ENCODE data around the gene PLA2G15. TPM values are rescaled to one million over a fixed set of nuclear protein-coding genes. Genes with fewer than 3 reads are reported as not detected.

PLA2G15 gene
- total RNA-seq, 1 experiment from 2014 or later, result 4.6 TPM

- intact Hi-C loops (cut with micrococcal nuclease), result loop anchor here (1.0 to 2.0 kb wide), 5 partner anchors 135 to 236 kb away; no protein-coding TSS in a partner anchor
- peak; percentile 72 for DNase-seq (ENCODE audit: unreplicated experiment)
- CTCF ChIA-PET, result interaction anchor here (0.5 to 1.9 kb wide), 16 partner anchors 9 to 326 kb away, joined by 3 to 7 read pairs (median 3); no protein-coding TSS in a partner anchor
- H3K27me3 Mint-ChIP-seq (ENCODE audit: insufficient read depth, unreplicated experiment), result no peaks in the 10 kb centered on the region
- TSS peak; percentile 1 for BruUV-seq (replicated peaks)
- no peak overlapping the region for H3K4me3 Mint-ChIP-seq (ENCODE audit: unreplicated experiment)
- no peak overlapping the region for H3K27ac Mint-ChIP-seq (ENCODE audit: low read depth, unreplicated experiment)
- H3K4me1 Mint-ChIP-seq (ENCODE audit: insufficient read depth, unreplicated experiment), result peaks cover 13% of the 10 kb centered on the region
- TF ChIP-seq CTCF (IDR thresholded peaks at IDR 0.05; ENCODE audit: unreplicated experiment), result peak; percentile 87
- H3K9me3 Mint-ChIP-seq (ENCODE audit: unreplicated experiment), result no peaks in the 10 kb centered on the region
- POLR2A ChIA-PET, result interaction anchor here (1.2 kb wide), 1 partner anchor 138 kb away, joined by 3 read pairs; no protein-coding TSS in a partner anchor
- peaks cover 52% of the 10 kb centered on the region for H3K36me3 Mint-ChIP-seq (ENCODE audit: insufficient read depth, unreplicated experiment)
Measured at GRCh38 chr16:68229431-68230175, 15.6 kb upstream of the PLA2G15 start.

GRCh38 chr16:68230176-68230571, 15.0 kb upstream of the PLA2G15 start:
- H3K27me3 Mint-ChIP-seq (ENCODE audit: insufficient read depth, unreplicated experiment), result no peaks in the 10 kb centered on the region
- POLR2A ChIA-PET, result interaction anchor here (1.2 kb wide), 1 partner anchor 139 kb away, joined by 3 read pairs; no protein-coding TSS in a partner anchor
- H3K27ac Mint-ChIP-seq (ENCODE audit: low read depth, unreplicated experiment), result no peak overlapping the region
- intact Hi-C loops (cut with micrococcal nuclease), result no loop called here
- TF ChIP-seq CTCF (IDR thresholded peaks at IDR 0.05; ENCODE audit: unreplicated experiment), result no peak
- no peaks in the 10 kb centered on the region for H3K9me3 Mint-ChIP-seq (ENCODE audit: unreplicated experiment)
- H3K36me3 Mint-ChIP-seq (ENCODE audit: insufficient read depth, unreplicated experiment), result peaks cover 52% of the 10 kb centered on the region
- CTCF ChIA-PET, result interaction anchor here (0.5 to 1.9 kb wide), 16 partner anchors 11 to 326 kb away, joined by 3 to 8 read pairs (median 3); no protein-coding TSS in a partner anchor
- peaks cover 16% of the 10 kb centered on the region for H3K4me1 Mint-ChIP-seq (ENCODE audit: insufficient read depth, unreplicated experiment)
- no peak overlapping the region for H3K4me3 Mint-ChIP-seq (ENCODE audit: unreplicated experiment)
- no TSS peak for BruUV-seq (replicated peaks)
- DNase-seq (ENCODE audit: unreplicated experiment), result no peak

- no peak for DNase-seq (ENCODE audit: unreplicated experiment)
- no peak for TF ChIP-seq CTCF (IDR thresholded peaks at IDR 0.05; ENCODE audit: unreplicated experiment)
- no TSS peak for BruUV-seq (replicated peaks)
- intact Hi-C loops (cut with micrococcal nuclease), result no loop called here
- ChIA-PET CTCF (interaction anchor here (0.6 to 1.9 kb wide), 5 partner anchors 17 to 289 kb away, joined by 3 to 8 read pairs (median 7); no protein-coding TSS in a partner anchor), POLR2A (no interaction called here)
- Mint-ChIP-seq H3K4me1 (ENCODE audit: insufficient read depth, unreplicated experiment) (peaks cover 16% of the 10 kb centered on the region), H3K27me3 (ENCODE audit: insufficient read depth, unreplicated experiment) (no peaks in the 10 kb centered on the region), H3K36me3 (ENCODE audit: insufficient read depth, unreplicated experiment) (peaks cover 52% of the 10 kb centered on the region), H3K27ac (ENCODE audit: low read depth, unreplicated experiment) (no peak overlapping the region), H3K4me3 (ENCODE audit: unreplicated experiment) (no peak overlapping the region), H3K9me3 (ENCODE audit: unreplicated experiment) (no peaks in the 10 kb centered on the region)
Measured at GRCh38 chr16:68230956-68231355, 14.2 kb upstream of the PLA2G15 start.

GRCh38 chr16:68231384-68232136, 13.6 kb upstream of the PLA2G15 start:
- ChIA-PET POLR2A (no interaction called here), CTCF (no interaction called here)
- no peak for TF ChIP-seq CTCF (IDR thresholded peaks at IDR 0.05; ENCODE audit: unreplicated experiment)
- BruUV-seq (replicated peaks), result no TSS peak
- Mint-ChIP-seq H3K36me3 (ENCODE audit: insufficient read depth, unreplicated experiment) (peaks cover 51% of the 10 kb centered on the region), H3K4me3 (ENCODE audit: unreplicated experiment) (no peak overlapping the region), H3K4me1 (ENCODE audit: insufficient read depth, unreplicated experiment) (peaks cover 16% of the 10 kb centered on the region), H3K27me3 (ENCODE audit: insufficient read depth, unreplicated experiment) (no peaks in the 10 kb centered on the region), H3K27ac (ENCODE audit: low read depth, unreplicated experiment) (no peak overlapping the region), H3K9me3 (ENCODE audit: unreplicated experiment) (no peaks in the 10 kb centered on the region)
- no peak for DNase-seq (ENCODE audit: unreplicated experiment)
- intact Hi-C loops (cut with micrococcal nuclease), result no loop called here

Data from MCF 10A (cell line).